GM12873 (cell line): ENCODE data around the gene TTC7B.

Experiments used
- TF ChIP-seq, protein P1 (sequence below): IDR thresholded peaks from 2 replicates; pipeline ENCODE4 v1.5.1; 2012; ENCODE audit warnings: low read depth, mild to moderate bottlenecking, moderate library complexity, low read length, control low read depth; ENCODE audit not compliant: insufficient read depth; ENCODE audit errors: missing control alignments

TTC7B gene

DNA sequence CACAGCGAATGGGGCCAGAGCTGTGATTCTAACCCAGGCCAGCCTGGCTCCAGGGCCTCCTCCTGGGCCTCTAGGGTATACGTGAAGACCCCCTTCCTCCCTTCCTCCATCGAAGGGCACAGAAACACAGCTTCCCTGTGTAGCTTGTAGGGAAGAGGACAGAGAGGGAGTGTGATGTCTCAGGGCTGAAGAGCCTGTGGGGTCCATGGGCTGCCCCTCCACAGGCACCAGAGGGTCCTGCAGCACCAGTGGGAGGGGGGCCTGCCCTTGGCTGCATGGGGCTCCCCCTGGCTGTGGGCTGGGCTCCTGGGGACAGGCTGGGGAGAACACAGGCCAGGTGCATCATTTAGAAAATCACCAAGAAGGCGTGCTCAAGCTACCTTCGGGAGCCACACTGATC, 240.9 kb downstream of the TTC7B start:
- TF ChIP-seq, protein P1, sequence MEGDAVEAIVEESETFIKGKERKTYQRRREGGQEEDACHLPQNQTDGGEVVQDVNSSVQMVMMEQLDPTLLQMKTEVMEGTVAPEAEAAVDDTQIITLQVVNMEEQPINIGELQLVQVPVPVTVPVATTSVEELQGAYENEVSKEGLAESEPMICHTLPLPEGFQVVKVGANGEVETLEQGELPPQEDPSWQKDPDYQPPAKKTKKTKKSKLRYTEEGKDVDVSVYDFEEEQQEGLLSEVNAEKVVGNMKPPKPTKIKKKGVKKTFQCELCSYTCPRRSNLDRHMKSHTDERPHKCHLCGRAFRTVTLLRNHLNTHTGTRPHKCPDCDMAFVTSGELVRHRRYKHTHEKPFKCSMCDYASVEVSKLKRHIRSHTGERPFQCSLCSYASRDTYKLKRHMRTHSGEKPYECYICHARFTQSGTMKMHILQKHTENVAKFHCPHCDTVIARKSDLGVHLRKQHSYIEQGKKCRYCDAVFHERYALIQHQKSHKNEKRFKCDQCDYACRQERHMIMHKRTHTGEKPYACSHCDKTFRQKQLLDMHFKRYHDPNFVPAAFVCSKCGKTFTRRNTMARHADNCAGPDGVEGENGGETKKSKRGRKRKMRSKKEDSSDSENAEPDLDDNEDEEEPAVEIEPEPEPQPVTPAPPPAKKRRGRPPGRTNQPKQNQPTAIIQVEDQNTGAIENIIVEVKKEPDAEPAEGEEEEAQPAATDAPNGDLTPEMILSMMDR, result no peak

DNA sequence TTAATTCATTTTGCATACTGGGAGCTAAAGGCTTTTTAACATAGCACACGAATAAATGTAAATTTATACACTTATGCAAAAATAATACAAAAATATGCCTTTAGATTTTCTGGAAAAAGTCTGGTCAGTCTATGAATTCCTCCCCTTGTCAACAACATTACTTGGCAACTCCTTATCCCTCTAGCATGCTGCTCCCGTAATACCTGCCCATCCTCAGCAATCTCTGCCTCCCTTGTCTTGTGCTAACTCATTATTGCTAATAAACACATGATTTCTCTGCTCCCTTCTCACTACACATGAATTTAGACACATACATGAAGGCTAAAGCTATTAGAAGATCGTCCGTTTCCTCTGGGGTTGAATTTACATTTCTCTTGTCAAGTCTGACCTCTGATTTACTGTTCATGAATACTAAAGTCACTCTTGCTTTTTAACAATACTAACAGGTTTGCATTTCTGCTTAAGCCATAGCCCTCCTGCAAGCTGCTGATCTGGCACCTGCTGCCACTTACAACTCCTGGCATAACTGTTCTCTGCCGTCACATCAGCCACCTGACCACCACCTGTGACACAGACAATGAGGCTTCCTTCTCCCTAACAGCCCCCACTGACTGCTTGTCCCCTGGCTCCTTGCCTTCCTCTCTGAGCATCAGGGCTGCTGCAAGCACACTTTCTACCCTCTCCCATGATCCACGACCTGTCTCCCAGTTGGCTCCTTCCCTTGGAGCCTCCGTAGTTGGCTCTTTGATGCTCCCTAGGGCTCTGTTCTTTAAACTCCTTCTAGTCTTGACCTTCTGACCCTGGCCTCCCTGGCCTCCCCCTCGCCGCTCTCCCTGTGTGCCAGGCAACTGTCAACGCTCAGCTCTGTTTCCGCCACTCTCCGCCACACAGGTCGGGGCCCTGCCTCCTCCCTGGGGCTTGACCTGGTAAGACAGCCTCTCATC, 241.8 kb downstream of the TTC7B start:
- TF ChIP-seq, protein P1, result no peak

DNA sequence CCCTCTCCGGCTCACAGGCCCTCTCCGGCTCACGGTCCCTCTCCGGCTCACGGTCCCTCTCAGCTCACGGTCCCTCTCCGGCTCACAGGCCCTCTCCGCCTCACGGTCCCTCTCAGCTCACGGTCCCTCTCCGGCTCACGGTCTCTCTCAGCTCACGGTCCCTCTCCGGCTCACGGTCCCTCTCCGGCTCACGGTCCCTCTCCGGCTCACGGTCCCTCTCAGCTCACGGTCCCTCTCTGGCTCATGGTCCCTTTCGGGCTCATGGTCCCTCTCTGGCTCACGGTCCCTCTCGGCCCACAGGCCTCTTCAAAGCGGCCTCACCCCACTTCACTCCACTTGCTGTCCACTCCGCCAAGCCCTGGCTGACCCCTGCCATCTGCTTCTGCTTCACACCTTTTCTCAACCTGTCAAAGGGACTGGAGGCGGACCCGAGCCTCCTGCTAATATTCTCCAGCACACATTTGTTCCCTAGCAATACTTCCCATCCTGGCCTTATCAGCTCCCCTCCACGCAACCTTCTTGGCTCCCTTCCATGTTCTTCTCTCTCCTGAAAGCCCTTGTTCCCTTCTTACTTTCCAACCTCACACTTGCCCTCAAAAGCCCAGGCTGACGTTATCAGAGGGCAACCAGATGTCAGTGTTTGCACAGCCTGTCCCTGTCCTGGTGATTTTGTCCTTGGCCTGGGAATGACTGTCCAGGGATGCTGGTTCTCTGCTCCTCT, 242.7 kb downstream of the TTC7B start:
- TF ChIP-seq, protein P1, result no peak

DNA sequence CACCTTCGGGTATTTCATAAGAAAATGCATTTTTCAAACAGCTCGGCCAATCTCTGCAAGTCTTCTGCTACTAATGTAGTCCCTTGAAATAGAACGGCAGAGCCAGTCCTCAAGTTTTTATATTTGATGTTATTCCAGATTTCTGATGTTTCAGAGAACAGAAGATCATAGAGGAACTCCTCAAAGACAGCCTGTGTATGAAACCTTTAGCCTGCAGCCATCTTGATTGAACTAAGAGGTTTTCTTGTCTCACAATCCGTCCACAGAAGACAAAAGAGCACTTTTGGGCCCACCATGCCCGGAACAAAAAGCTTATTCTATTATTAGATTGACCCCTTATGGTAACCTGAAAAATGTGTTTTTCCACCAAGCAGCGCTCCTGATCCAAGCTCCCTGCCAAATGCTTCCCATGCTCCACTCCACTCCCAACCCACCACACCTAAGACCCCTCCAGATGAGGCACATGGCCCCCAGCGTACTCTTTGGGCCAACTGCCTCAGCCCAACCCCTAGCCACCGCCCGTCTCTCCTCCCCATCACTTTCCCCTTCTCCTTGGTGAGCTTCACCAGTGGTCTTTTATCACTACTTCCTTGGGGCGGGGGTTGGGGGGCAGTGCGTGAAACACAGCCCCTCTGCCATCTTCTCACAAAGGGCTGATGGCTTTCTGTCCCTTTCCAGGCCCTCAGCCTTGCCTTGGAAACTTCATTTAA, 243.6 kb downstream of the TTC7B start:
- TF ChIP-seq, protein P1, result no peak

DNA sequence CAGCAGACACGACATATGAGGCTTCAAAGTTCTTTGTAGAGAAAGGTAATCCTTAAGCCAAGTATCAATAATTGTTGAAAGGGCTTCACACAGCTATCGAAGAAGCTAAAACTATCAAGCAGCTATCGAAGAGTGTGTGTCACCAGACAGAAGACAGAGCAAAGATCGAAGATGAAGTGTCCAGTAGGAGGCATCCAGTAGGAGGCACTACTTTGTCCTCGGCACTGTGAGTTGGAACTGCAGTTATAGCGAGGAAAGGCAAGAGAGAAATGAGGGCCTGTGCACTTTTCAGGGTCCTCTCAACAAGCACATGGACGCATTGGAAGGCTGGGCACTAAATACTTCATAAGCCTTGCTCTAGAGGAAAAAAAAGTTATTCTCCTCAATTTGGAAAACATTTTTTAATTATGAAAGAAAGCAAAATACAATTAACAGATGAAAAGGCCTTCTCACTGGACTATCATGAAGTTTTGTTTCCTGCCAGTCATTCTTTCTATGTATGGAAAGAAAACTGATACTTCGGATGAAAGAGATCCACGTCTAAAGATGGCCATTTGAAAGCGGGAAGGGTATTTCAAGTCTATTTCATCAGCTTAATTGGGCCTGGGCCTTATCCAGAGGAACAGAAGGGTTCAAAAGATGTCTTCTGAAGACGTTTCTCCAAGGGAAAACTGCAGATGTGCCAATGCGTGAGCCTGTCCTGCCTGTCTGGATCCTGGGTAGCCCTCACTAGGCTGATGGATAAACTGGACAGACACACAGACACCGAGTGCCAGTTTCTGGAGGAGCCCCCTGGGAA, 244.9 kb downstream of the TTC7B start:
- TF ChIP-seq, protein P1, result peak; percentile 10

DNA sequence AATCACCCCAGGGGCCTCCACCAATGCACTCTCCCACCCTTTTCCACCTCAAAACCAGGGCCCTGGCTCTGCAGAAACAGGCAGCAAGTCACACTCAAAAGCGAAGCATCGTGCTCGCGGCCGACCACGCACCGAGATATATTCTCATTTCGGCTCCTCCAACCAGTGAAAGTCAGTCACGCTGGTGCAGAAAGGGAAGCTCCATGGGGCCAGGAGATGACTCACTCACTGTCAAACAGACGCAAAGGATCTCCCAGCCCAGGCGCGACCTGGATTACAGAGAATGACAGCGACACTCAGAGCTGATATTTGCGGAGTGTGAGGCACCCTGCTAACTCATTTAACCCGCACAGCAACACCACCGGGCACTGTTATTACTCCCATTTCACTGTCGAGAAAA, 245.8 kb downstream of the TTC7B start:
- TF ChIP-seq, protein P1, result no peak
